ENCODE results near the gene CAPN5.
"Not testable (repeated sequence)": the region's sequence is repeated elsewhere in the genome, so short reads cannot be mapped to it uniquely, and the experiment has no call there.

CAPN5 gene

DNA sequence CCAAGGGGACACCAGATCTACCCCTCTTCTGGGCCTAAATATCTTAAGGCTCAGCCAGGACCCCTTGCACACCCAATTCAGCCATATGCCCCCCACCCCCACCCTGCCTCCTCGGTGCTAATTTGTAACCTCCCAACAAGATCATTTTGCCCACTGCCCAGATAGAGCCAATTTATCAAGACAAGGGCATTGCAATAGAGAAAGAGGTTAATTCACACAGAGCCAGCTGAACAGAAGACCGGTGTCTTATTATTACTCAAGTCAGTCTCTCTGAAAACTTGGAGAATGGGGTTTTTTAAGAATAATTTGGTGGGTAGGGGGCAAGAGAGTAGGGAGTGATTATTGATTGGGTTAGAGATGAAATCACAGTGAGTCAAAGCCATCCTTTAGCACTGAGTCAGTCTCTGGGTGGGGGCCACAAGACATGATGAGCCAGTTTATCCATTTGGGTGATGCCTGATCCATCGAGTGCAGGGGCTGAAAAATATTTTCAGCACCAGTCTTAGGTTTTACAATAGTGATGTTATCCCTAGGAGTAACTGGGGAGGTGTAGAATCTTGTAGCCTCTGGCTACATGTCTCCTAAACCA, 9.9 kb upstream of the CAPN5 start:
- H3K27ac Mint-ChIP-seq: no peak overlapping the region
- peaks cover 7% of the 10 kb centered on the region for H3K27me3 Mint-ChIP-seq (ENCODE audit: low read depth, poor library complexity)
- peaks cover 23% of the 10 kb centered on the region for H3K4me1 Mint-ChIP-seq
- H3K9me3 Mint-ChIP-seq: peaks cover 50% of the 10 kb centered on the region
- no peak overlapping the region for H3K4me3 Mint-ChIP-seq
- DNase-seq: no peak
- no peaks in the 10 kb centered on the region for H3K36me3 Mint-ChIP-seq (ENCODE audit: low read depth)
- TF ChIP-seq, protein P1, sequence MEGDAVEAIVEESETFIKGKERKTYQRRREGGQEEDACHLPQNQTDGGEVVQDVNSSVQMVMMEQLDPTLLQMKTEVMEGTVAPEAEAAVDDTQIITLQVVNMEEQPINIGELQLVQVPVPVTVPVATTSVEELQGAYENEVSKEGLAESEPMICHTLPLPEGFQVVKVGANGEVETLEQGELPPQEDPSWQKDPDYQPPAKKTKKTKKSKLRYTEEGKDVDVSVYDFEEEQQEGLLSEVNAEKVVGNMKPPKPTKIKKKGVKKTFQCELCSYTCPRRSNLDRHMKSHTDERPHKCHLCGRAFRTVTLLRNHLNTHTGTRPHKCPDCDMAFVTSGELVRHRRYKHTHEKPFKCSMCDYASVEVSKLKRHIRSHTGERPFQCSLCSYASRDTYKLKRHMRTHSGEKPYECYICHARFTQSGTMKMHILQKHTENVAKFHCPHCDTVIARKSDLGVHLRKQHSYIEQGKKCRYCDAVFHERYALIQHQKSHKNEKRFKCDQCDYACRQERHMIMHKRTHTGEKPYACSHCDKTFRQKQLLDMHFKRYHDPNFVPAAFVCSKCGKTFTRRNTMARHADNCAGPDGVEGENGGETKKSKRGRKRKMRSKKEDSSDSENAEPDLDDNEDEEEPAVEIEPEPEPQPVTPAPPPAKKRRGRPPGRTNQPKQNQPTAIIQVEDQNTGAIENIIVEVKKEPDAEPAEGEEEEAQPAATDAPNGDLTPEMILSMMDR (IDR thresholded peaks at IDR 0.05): no peak

DNA sequence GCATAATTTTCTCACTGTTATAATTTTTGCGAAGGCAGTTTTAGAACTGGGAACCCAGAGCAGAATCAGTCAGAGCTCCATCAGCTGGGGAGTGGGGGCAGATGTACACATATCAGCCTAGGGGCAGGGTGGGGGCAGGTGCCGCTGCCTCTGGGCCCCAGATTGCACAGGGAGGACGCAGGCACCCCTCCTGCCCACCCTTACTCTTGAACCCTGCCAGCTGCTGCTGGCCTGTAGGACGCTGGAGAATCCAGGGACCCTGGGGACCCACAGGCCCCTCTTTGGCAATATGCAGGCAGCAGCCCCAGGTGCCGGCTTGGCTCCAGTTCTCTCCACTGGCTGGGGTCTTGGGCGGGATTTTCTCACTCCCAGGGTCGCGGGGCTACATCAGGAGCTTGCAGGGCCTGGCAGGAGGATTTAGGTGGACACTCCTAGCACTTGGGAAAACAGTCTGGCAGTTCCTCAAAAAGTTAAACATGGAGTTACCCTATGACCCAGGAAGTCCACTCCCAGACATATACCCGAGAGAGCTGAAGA, 8.8 kb upstream of the CAPN5 start:
- no peak for DNase-seq
- no peaks in the 10 kb centered on the region for H3K36me3 Mint-ChIP-seq (ENCODE audit: low read depth)
- peaks cover 48% of the 10 kb centered on the region for H3K9me3 Mint-ChIP-seq
- peaks cover 8% of the 10 kb centered on the region for H3K27me3 Mint-ChIP-seq (ENCODE audit: low read depth, poor library complexity)
- TF ChIP-seq, protein P1 (IDR thresholded peaks at IDR 0.05): no peak
- H3K27ac Mint-ChIP-seq: no peak overlapping the region
- no peak overlapping the region for H3K4me3 Mint-ChIP-seq
- peaks cover 14% of the 10 kb centered on the region for H3K4me1 Mint-ChIP-seq

DNA sequence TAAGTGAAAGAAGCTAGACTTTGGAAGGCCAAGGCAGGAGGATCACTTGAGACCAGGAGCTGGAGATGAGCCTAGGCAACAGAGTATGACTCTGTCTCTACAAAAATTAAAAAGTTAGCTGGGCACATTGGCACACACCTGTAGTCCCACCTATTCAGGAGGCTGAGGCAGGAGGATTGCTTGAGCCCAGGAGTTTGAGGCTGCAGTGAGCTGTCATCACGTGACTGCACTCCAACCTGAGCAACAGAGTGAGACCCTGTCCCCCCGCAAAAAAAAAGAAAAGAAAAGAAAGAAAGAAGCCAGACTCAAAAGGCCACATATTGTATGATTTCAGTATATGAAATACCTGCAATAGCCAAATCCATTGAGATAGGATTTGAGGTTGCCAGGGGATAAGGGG, 7.9 kb upstream of the CAPN5 start:
- Mint-ChIP-seq H3K27ac (no peak overlapping the region), H3K4me1 (peaks cover 7% of the 10 kb centered on the region), H3K9me3 (peaks cover 48% of the 10 kb centered on the region), H3K27me3 (ENCODE audit: low read depth, poor library complexity) (peaks cover 13% of the 10 kb centered on the region), H3K4me3 (no peak overlapping the region), H3K36me3 (ENCODE audit: low read depth) (no peaks in the 10 kb centered on the region)
- no peak for DNase-seq
- TF ChIP-seq, protein P1 (IDR thresholded peaks at IDR 0.05): no peak

DNA sequence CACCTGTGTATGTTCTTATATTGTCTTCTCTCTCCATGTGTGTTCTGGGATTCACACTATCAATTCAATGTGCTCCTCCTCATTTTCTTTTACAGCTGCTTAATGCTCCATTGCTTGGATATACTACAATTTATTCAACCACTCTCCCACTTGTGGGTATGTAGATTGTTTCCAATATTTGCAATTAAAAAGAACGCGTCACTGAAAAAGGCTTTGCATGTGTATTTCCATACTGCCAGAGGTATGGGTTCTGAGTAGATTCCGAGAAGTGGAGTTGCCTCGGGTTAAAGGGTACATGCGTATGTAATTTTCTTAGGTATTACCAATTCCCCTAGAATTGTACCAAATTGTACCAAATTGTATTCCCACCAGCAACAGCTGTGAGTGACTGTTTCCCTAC, 7.0 kb upstream of the CAPN5 start:
- no peaks in the 10 kb centered on the region for H3K36me3 Mint-ChIP-seq (ENCODE audit: low read depth)
- TF ChIP-seq, protein P1 (IDR thresholded peaks at IDR 0.05): no peak
- no peak overlapping the region for H3K27ac Mint-ChIP-seq
- DNase-seq: no peak
- H3K9me3 Mint-ChIP-seq: peaks cover 46% of the 10 kb centered on the region
- peaks cover 5% of the 10 kb centered on the region for H3K4me1 Mint-ChIP-seq
- peaks cover 13% of the 10 kb centered on the region for H3K27me3 Mint-ChIP-seq (ENCODE audit: low read depth, poor library complexity)
- no peak overlapping the region for H3K4me3 Mint-ChIP-seq

DNA sequence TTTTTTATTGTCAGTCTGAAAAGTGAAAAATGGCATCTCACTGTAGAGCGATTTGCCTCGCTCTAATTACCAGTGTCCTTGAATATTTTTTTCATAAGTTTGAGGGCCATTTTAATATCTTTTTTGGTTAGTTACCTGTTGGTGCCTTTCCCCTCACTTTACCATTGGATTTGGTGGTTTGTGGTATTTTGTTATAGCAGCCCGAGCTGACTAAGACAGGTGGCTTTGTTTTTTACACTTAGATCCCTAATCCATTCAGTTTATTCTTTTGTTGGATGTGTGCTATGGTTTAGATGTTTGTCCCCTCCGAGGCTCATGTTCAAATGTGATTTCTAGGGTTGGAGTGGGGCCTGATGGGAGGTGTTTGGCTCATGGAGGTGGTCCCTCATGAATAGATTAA, 6.5 kb upstream of the CAPN5 start:
- Mint-ChIP-seq H3K9me3 (peaks cover 42% of the 10 kb centered on the region), H3K27me3 (ENCODE audit: low read depth, poor library complexity) (peaks cover 13% of the 10 kb centered on the region), H3K27ac (no peak overlapping the region), H3K4me1 (peaks cover 7% of the 10 kb centered on the region), H3K4me3 (no peak overlapping the region), H3K36me3 (ENCODE audit: low read depth) (no peaks in the 10 kb centered on the region)
- DNase-seq: no peak
- TF ChIP-seq, protein P1 (IDR thresholded peaks at IDR 0.05): no peak

DNA sequence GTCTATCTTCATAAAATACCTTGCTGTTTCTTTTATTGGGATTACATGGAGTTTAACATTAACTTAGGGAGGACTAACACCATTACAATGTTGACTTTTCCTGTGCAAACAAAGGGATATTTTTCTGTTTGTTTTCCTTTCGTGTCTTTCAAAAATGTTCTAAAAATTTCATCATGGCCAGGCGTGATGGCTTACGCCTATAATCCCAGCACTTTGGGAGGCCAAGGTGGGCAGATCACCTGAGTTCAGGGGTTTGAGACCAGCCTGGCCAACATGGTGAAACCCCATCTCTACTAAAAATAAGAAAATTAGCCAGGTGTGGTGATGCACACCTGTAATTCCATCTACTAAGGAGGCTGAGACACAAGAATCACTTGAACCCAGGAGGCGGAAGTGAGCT, 5.5 kb upstream of the CAPN5 start:
- H3K9me3 Mint-ChIP-seq: peaks cover 32% of the 10 kb centered on the region
- DNase-seq; H3K4me3 Mint-ChIP-seq; H3K27ac Mint-ChIP-seq; H3K27me3 Mint-ChIP-seq (ENCODE audit: low read depth, poor library complexity); H3K36me3 Mint-ChIP-seq (ENCODE audit: low read depth): not testable (repeated sequence)
- peaks cover 17% of the 10 kb centered on the region for H3K4me1 Mint-ChIP-seq
